K562 (cell line): ENCODE results near the gene NTM. TPM values are rescaled to one million over a fixed set of nuclear protein-coding genes. Genes with fewer than 3 reads are reported as not detected.

Source experiments
- ATAC-seq: fragments of 200-7000 bp; cut with Tn5 transposase; 3 replicates; pipeline ENCODE4 v1.9.1; 2020; ENCODE audit warnings: moderate library complexity
- BruUV-seq: library from RNA; stranded (reverse); fragments of 400-500 nt; replicated peaks from 2 replicates; lab custom pipeline; 2021; lab: Mats Ljungman, UMichigan
- CTCF ChIA-PET: fragments of 300-600 bp; formaldehyde crosslinking; extraction: SDS; loops from one replicate; lab custom pipeline; 2021; ENCODE audit warnings: low intra/inter-chr PET ratio; lab: Yijun Ruan, JAX
- POLR2A ChIA-PET: fragments of 300-600, 350-650 bp; sonication (Branson Sonifier 250); formaldehyde crosslinking; extraction: SDS; loops from one replicate; lab custom pipeline; 2021; ENCODE audit warnings: antibody characterized with exemption, inconsistent platforms; lab: Yijun Ruan, JAX
- DNase-seq, 4 experiments: peaks; one replicate each; pipeline versions ENCODE4 v3.0.0 to v3.0.0-alpha.2; 2011 to 2018; ENCODE audit warnings: low spot score in 3 of 4, mixed read lengths in 3 of 4; ENCODE audit errors: extremely low read depth in 1 of 4
- FAIRE-seq: peaks from 2 replicates; lab custom pipeline; 2011; peaks lifted over from hg19 to GRCh38; lab: Jason Lieb, UNC
- H2AFZ ChIP-seq: 2 replicates; pipeline ENCODE4 v1.6.0; 2011; ENCODE audit warnings: low read depth, low read length, control low read depth, inconsistent platforms
- H3K27ac ChIP-seq: fragments of 200-600 bp; 3 replicates; pipeline ENCODE4 v1.8.0; 2011; ENCODE audit warnings: low read depth, mild to moderate bottlenecking, control low read depth, inconsistent platforms, low read length, moderate library complexity, mixed read lengths; ENCODE audit errors: extremely low read depth
- H3K27me3 ChIP-seq, 2 experiments: fragments of 300-600 bp in 1 of 2; 2 replicates in 1 of 2; 3 replicates in 1 of 2; pipeline versions ENCODE4 v1.6.0 to v1.8.0; 2011; ENCODE audit warnings: inconsistent platforms in 2 of 2, low read length in 2 of 2, mild to moderate bottlenecking in 1 of 2, mixed read lengths in 1 of 2, moderate library complexity in 1 of 2; ENCODE audit not compliant: control insufficient read depth in 2 of 2, insufficient read depth in 2 of 2
- H3K36me3 ChIP-seq: fragments of 300-600 bp; 3 replicates; pipeline ENCODE4 v1.8.0; 2011; ENCODE audit warnings: mild to moderate bottlenecking, low read length, inconsistent platforms; ENCODE audit not compliant: control insufficient read depth, insufficient read depth
- H3K4me1 ChIP-seq, 2 experiments: fragments of 200-600 bp in 1 of 2; replicated peaks in 1 of 2; 2 replicates in 1 of 2; 3 replicates in 1 of 2; pipeline versions ENCODE4 v1.5.1 to v1.8.0; 2011; ENCODE audit warnings: inconsistent platforms in 2 of 2, low read length in 2 of 2, mild to moderate bottlenecking in 1 of 2, mixed read lengths in 1 of 2, moderate library complexity in 1 of 2; ENCODE audit not compliant: control insufficient read depth in 2 of 2, insufficient read depth in 2 of 2
- H3K4me2 ChIP-seq: 2 replicates; pipeline ENCODE4 v1.6.1; 2011; ENCODE audit warnings: low read length, control low read depth, inconsistent platforms, mixed read lengths; ENCODE audit not compliant: insufficient read depth
- H3K4me3 ChIP-seq: fragments of 200-600 bp; sonication (generic), shearing (Covaris generic); 2 replicates; pipeline ENCODE4 v1.5.1; 2016; ENCODE audit warnings: control low read depth, inconsistent platforms
- H3K79me2 ChIP-seq: fragments of 200-600 bp; 3 replicates; pipeline ENCODE4 v1.8.0; 2011; ENCODE audit warnings: low read length, inconsistent platforms; ENCODE audit not compliant: control insufficient read depth, insufficient read depth
- H3K9ac ChIP-seq, 2 experiments: 2 replicates each; pipeline versions ENCODE4 v1.6.0 to v1.6.1; 2011; ENCODE audit warnings: low read depth in 2 of 2, low read length in 2 of 2, control low read depth in 1 of 2, inconsistent platforms in 1 of 2, mild to moderate bottlenecking in 1 of 2, mixed read lengths in 1 of 2; ENCODE audit not compliant: insufficient read depth in 1 of 2
- H3K9me1 ChIP-seq: one replicate; pipeline ENCODE4 v1.6.0; 2011; ENCODE audit warnings: inconsistent platforms, mild to moderate bottlenecking, low read length, moderate library complexity; ENCODE audit not compliant: control insufficient read depth, insufficient read depth
- H3K9me3 ChIP-seq: replicated peaks from 2 replicates; pipeline ENCODE4 v1.5.1; 2011; ENCODE audit warnings: low read depth, low read length, inconsistent platforms; ENCODE audit not compliant: control insufficient read depth, insufficient read depth
- H4K20me1 ChIP-seq: replicated peaks from 2 replicates; pipeline ENCODE4 v1.6.1; 2011; ENCODE audit warnings: low read length, inconsistent platforms, mixed read lengths; ENCODE audit not compliant: control insufficient read depth, insufficient read depth
- BDP1 ChIP-seq: IDR thresholded peaks from 3 replicates; pipeline ENCODE4 v1.6.1; 2011; ENCODE audit not compliant: insufficient read length, insufficient read depth
- CCAR2 ChIP-seq: fragments of 200-400 bp; formaldehyde crosslinking; IDR thresholded peaks from 2 replicates; pipeline ENCODE4 v1.6.1; 2017; ENCODE audit warnings: mild to moderate bottlenecking, low read depth, low read length
- CSDE1 ChIP-seq, 2 experiments: fragments of 450-650 bp; IDR thresholded peaks; 2 replicates each; pipeline ENCODE4 v1.6.1; 2016; ENCODE audit warnings: mild to moderate bottlenecking in 1 of 2
- NCOA2 ChIP-seq, 2 experiments: fragments of 450-650 bp; IDR thresholded peaks; 2 replicates each; pipeline ENCODE4 v1.6.1; 2018; ENCODE audit warnings: mild to moderate bottlenecking in 2 of 2, moderate library complexity in 1 of 2; ENCODE audit not compliant: partially characterized antibody in 2 of 2
- PHF8 ChIP-seq: fragments of 200-600 bp; sonication (generic); IDR thresholded peaks from 2 replicates; pipeline ENCODE4 v1.6.1; 2012; ENCODE audit warnings: mixed run types, mild to moderate bottlenecking, inconsistent platforms, low read length, moderate library complexity, borderline replicate concordance
- RBM14 ChIP-seq: fragments of 200-400 bp; formaldehyde crosslinking; IDR thresholded peaks from 2 replicates; pipeline ENCODE4 v1.6.1; 2018; ENCODE audit warnings: low read depth, mild to moderate bottlenecking, low read length, moderate library complexity, borderline replicate concordance; ENCODE audit not compliant: insufficient read depth
- RCOR1 ChIP-seq, 2 experiments: IDR thresholded peaks; 2 replicates each; pipeline ENCODE4 v1.6.1; 2012; ENCODE audit warnings: low read depth in 2 of 2, low read length in 2 of 2, borderline replicate concordance in 1 of 2, improper control_type of control experiment in 1 of 2
- RERE ChIP-seq: sonication (generic); formaldehyde crosslinking; IDR thresholded peaks from 2 replicates; pipeline ENCODE4 v1.8.0; 2023; ENCODE audit warnings: missing genetic modification reagents, mild to moderate bottlenecking, borderline replicate concordance
- STAT5B ChIP-seq: fragments of 250-450 bp; sonication (Bioruptor Pico); IDR thresholded peaks from 2 replicates; pipeline ENCODE4 v1.8.0; 2021; ENCODE audit warnings: mild to moderate bottlenecking, inconsistent platforms
- YBX1 ChIP-seq: fragments of 450-650 bp; IDR thresholded peaks from 2 replicates; pipeline ENCODE4 v1.7.1; 2016; ENCODE audit warnings: mild to moderate bottlenecking
- ZNF445 ChIP-seq: fragments of 250-450 bp; sonication (Bioruptor Pico); IDR thresholded peaks from 2 replicates; pipeline ENCODE4 v1.4.0; 2020; ENCODE audit warnings: low read depth, mild to moderate bottlenecking, moderate library complexity
- ZNF449 ChIP-seq: fragments of 250-450 bp; sonication (Bioruptor Pico); IDR thresholded peaks from 2 replicates; pipeline ENCODE4 v1.8.0; 2022; ENCODE audit warnings: moderate library complexity, mild to moderate bottlenecking, inconsistent platforms
- ZNF644 ChIP-seq: fragments of 200-800 bp; sonication (Bioruptor generic); IDR thresholded peaks from 2 replicates; pipeline ENCODE4 v1.6.1; 2016; ENCODE audit warnings: low read depth, missing genetic modification characterization, missing compliant biosample characterization
- WGBS: fragments of 100-300 bp; shearing (Covaris generic); methylation state at CpG from one replicate; pipeline ENCODE4 v1.1.6; 2016; ENCODE audit warnings: low coverage, mixed read lengths; ENCODE audit not compliant: insufficient coverage; ENCODE audit errors: missing lambda C conversion rate; 5-methylcytosine and 5-hydroxymethylcytosine counted together
- in situ Hi-C: fragments of 300-500 bp; cut with MboI; formaldehyde crosslinking; loops from 4 replicates; pipeline ENCODE4 v1.15.0; 2018; ENCODE audit warnings: inconsistent platforms, mixed read lengths
- intact Hi-C: fragments of 100-400 bp; cut with micrococcal nuclease; formaldehyde crosslinking; loops from 2 replicates; pipeline ENCODE4 v1.14.2; 2022
- polyA plus RNA-seq, 8 experiments: library from polyadenylated mRNA; depleted of rRNA in 4 of 8; stranded (reverse) in 5 of 8; unstranded in 3 of 8; fragments of >200 nt; fragmentation: Nextera tagmentation in 2 of 8; fragmentation: Illumina TruSeq in 1 of 8; extraction: Ambion mirVana in 2 of 8; extraction: Trizol in 1 of 8; gene quantifications; 2 replicates each; pipeline versions ENCODE4 v1.2.1 to v1.2.3, GENCODE V29; 2011 to 2014; ENCODE audit warnings: inconsistent platforms in 1 of 8, missing spikeins in 1 of 8
- total RNA-seq, 7 experiments: library from RNA; depleted of rRNA in 6 of 7; stranded (reverse); fragments of >200 nt in 6 of 7; fragmentation: Illumina TruSeq in 2 of 7; extraction: Trizol in 2 of 7; gene quantifications; 2 replicates each; pipeline versions ENCODE4 v1.2.1 to v1.2.3, GENCODE V29; 2011 to 2021; ENCODE audit warnings: low replicate concordance in 1 of 7
- TF ChIP-seq, protein P1 (sequence below): sonication (generic); formaldehyde crosslinking; IDR thresholded peaks from 2 replicates; pipeline ENCODE4 v1.8.1; 2023; ENCODE audit warnings: mild to moderate bottlenecking, missing genetic modification reagents

NTM gene
- total and polyA plus RNA-seq, 9 of the 15 experiments (the other 6 are each of a cell fraction or from before 2014, with no cell fraction given) = not detected

GRCh38 chr11:132286106-132286505, 915.7 kb downstream of the NTM start:
- Histone ChIP-seq H3K9me1 (no peaks in the 10 kb centered on the region), H3K79me2 (no peaks in the 10 kb centered on the region), H2AFZ (no peak overlapping the region), H3K4me1 (no peaks in the 10 kb centered on the region), H3K27me3 (no peaks in the 10 kb centered on the region), H3K9ac (no peak overlapping the region), H3K9me3 (no peaks in the 10 kb centered on the region), H3K36me3 (no peaks in the 10 kb centered on the region), H4K20me1 (no peaks in the 10 kb centered on the region), H3K27ac (no peak overlapping the region), H3K4me2 (no peak overlapping the region), H3K4me3 (no peak overlapping the region)
- ChIA-PET CTCF (no interaction called here), POLR2A (no interaction called here)
- WGBS = 0% methylated on average over 3 of the region's 3 CpGs
- in situ Hi-C loops = no loop called here
- no peak for DNase-seq
- ATAC-seq = no peak
- no peak for FAIRE-seq
- BruUV-seq = no TSS peak
- intact Hi-C loops = no loop called here
- TF ChIP-seq ZNF445 (CRISPR knock-in tag) = no peak
- no peak for TF ChIP-seq CCAR2
- no peak for TF ChIP-seq ZNF449 (CRISPR knock-in tag)
- TF ChIP-seq CSDE1 (IDR thresholded peaks at IDR 0.05) = no peak
- no peak for TF ChIP-seq RBM14
- TF ChIP-seq, protein P1, sequence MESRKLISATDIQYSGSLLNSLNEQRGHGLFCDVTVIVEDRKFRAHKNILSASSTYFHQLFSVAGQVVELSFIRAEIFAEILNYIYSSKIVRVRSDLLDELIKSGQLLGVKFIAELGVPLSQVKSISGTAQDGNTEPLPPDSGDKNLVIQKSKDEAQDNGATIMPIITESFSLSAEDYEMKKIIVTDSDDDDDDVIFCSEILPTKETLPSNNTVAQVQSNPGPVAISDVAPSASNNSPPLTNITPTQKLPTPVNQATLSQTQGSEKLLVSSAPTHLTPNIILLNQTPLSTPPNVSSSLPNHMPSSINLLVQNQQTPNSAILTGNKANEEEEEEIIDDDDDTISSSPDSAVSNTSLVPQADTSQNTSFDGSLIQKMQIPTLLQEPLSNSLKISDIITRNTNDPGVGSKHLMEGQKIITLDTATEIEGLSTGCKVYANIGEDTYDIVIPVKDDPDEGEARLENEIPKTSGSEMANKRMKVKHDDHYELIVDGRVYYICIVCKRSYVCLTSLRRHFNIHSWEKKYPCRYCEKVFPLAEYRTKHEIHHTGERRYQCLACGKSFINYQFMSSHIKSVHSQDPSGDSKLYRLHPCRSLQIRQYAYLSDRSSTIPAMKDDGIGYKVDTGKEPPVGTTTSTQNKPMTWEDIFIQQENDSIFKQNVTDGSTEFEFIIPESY (CRISPR knock-in tag) = no peak
- no peak for TF ChIP-seq PHF8
- no peak for TF ChIP-seq RCOR1 (IDR thresholded peaks at IDR 0.05; ENCODE audit: borderline replicate concordance in 1 of 2, low read depth in 2 of 2, low read length in 2 of 2)
- no peak for TF ChIP-seq YBX1
- TF ChIP-seq STAT5B (CRISPR knock-in tag) = no peak
- no peak for TF ChIP-seq BDP1
- TF ChIP-seq ZNF644 (tag) = no peak
- TF ChIP-seq RERE (CRISPR knock-in tag) = no peak
- no peak for TF ChIP-seq NCOA2 (IDR thresholded peaks at IDR 0.05; ENCODE audit: partially characterized antibody in 2 of 2)
